ENCODE results near the gene KLF8. TPM values are rescaled to one million over a fixed set of nuclear protein-coding genes. Genes with fewer than 3 reads are reported as not detected.

The KLF8 gene
- total RNA-seq, 1 experiment from 2014 or later: 1.2 TPM

DNA sequence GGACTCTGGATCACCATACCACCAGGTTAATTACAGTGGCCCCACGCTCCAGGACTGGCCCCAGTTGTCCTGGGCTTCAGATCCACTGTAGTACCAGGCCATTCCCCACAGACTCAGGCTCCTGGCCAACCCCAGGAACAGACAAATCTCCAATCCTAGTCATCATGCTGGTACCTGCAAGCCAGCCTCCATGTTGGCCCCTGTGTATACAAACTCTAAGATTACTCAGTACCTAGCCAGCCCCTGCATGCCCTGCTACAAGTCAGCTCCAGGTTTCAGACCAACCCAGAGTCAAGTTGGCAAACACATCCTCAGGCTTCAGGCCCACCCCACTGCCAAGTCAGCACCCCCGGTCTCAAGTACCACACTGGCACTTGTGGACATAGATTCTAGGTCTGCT, 85.9 kb downstream of the KLF8 start:
- Histone ChIP-seq H3K4me3 (replicated peaks in 1 of 2; ENCODE audit: low read depth in 1 of 2, low read length in 2 of 2) (no peak overlapping the region), H3K4me1 (ENCODE audit: control insufficient read depth in 1 of 2, insufficient read depth in 2 of 2, low read length in 2 of 2) (no peaks in the 10 kb centered on the region), H3K9me3 (ENCODE audit: control insufficient read depth in 1 of 2, insufficient read depth in 1 of 2, low read depth in 1 of 2, low read length in 2 of 2) (no peaks in the 10 kb centered on the region), H3K9me2 (ENCODE audit: insufficient read depth) (no peaks in the 10 kb centered on the region), H3K27ac (ENCODE audit: low read depth, low read length) (no peak overlapping the region), H4K20me1 (ENCODE audit: insufficient read depth) (no peaks in the 10 kb centered on the region), H3K9ac (ENCODE audit: low read length) (no peak overlapping the region), H2AFZ (ENCODE audit: low read depth, low read length, poor library complexity, severe bottlenecking) (no peak overlapping the region), H3K27me3 (ENCODE audit: insufficient read depth, low read length) (no peaks in the 10 kb centered on the region), H3K4me2 (ENCODE audit: low read length) (no peak overlapping the region), H3K36me3 (ENCODE audit: control insufficient read depth in 1 of 2, insufficient read depth in 2 of 2, low read length in 2 of 2) (no peaks in the 10 kb centered on the region), H3K79me2 (ENCODE audit: insufficient read depth, low read length) (no peaks in the 10 kb centered on the region)
- ChIA-PET POLR2A (no interaction called here), CTCF (no interaction called here), RAD21 (ENCODE audit: low non-redundant PET in 1 of 2, low total read pairs in 2 of 2, uncharacterized antibody in 2 of 2, unreplicated experiment in 2 of 2) (no interaction called here)
- ATAC-seq (no peak), DNase-seq (ENCODE audit: low read depth, low spot score) (no peak)
- TF ChIP-seq CBX3 (IDR thresholded peaks at IDR 0.05; ENCODE audit: low read depth): no peak
- TF ChIP-seq, protein P1, sequence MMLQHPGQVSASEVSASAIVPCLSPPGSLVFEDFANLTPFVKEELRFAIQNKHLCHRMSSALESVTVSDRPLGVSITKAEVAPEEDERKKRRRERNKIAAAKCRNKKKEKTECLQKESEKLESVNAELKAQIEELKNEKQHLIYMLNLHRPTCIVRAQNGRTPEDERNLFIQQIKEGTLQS (IDR thresholded peaks at IDR 0.05): no peak
- no peak for TF ChIP-seq TCF7L2 (IDR thresholded peaks at IDR 0.05; ENCODE audit: borderline replicate concordance, extremely low read depth, insufficient read depth, insufficient read length)
- no TSS peak for BruUV-seq (replicated peaks)
- intact Hi-C loops (cut with micrococcal nuclease): no loop called here

DNA sequence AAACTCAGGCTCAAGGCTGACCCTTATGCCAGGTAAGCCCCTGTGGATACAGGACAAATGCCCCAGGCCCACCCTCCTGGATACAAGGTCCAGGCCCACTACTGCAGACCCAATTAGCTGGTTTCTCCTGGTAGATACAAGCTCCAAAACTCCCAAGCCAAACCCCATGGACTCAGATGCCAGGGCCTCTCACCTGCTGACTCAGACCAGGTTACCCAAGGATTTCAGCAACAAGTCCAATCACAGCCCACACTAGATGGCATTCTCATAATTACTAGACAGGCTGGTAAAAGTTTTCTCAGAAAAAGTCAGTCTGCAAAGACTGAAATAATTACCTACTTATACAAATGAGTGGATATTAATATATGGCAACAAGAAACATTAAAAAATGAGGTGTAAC, 87.0 kb downstream of the KLF8 start:
- Histone ChIP-seq H3K4me2 (ENCODE audit: low read length) (no peak overlapping the region), H3K4me3 (replicated peaks in 1 of 2; ENCODE audit: low read depth in 1 of 2, low read length in 2 of 2) (no peak overlapping the region), H4K20me1 (ENCODE audit: insufficient read depth) (no peaks in the 10 kb centered on the region), H3K4me1 (ENCODE audit: control insufficient read depth in 1 of 2, insufficient read depth in 2 of 2, low read length in 2 of 2) (no peaks in the 10 kb centered on the region), H3K79me2 (ENCODE audit: insufficient read depth, low read length) (no peaks in the 10 kb centered on the region), H3K27me3 (ENCODE audit: insufficient read depth, low read length) (no peaks in the 10 kb centered on the region), H3K9me2 (ENCODE audit: insufficient read depth) (no peaks in the 10 kb centered on the region), H2AFZ (ENCODE audit: low read depth, low read length, poor library complexity, severe bottlenecking) (no peak overlapping the region), H3K36me3 (ENCODE audit: control insufficient read depth in 1 of 2, insufficient read depth in 2 of 2, low read length in 2 of 2) (no peaks in the 10 kb centered on the region), H3K9ac (ENCODE audit: low read length) (no peak overlapping the region), H3K9me3 (ENCODE audit: control insufficient read depth in 1 of 2, insufficient read depth in 1 of 2, low read depth in 1 of 2, low read length in 2 of 2) (no peaks in the 10 kb centered on the region), H3K27ac (ENCODE audit: low read depth, low read length) (no peak overlapping the region)
- BruUV-seq (replicated peaks): no TSS peak
- DNase-seq (ENCODE audit: low read depth, low spot score) (no peak), ATAC-seq (no peak)
- intact Hi-C loops (cut with micrococcal nuclease): no loop called here
- ChIA-PET CTCF (no interaction called here), RAD21 (ENCODE audit: low non-redundant PET in 1 of 2, low total read pairs in 2 of 2, uncharacterized antibody in 2 of 2, unreplicated experiment in 2 of 2) (no interaction called here), POLR2A (no interaction called here)
- TF ChIP-seq TCF7L2 (IDR thresholded peaks at IDR 0.05; ENCODE audit: borderline replicate concordance, extremely low read depth, insufficient read depth, insufficient read length): no peak
- TF ChIP-seq, protein P2, sequence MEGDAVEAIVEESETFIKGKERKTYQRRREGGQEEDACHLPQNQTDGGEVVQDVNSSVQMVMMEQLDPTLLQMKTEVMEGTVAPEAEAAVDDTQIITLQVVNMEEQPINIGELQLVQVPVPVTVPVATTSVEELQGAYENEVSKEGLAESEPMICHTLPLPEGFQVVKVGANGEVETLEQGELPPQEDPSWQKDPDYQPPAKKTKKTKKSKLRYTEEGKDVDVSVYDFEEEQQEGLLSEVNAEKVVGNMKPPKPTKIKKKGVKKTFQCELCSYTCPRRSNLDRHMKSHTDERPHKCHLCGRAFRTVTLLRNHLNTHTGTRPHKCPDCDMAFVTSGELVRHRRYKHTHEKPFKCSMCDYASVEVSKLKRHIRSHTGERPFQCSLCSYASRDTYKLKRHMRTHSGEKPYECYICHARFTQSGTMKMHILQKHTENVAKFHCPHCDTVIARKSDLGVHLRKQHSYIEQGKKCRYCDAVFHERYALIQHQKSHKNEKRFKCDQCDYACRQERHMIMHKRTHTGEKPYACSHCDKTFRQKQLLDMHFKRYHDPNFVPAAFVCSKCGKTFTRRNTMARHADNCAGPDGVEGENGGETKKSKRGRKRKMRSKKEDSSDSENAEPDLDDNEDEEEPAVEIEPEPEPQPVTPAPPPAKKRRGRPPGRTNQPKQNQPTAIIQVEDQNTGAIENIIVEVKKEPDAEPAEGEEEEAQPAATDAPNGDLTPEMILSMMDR (IDR thresholded peaks at IDR 0.05 in 2 of 3, conservative IDR thresholded peaks at IDR 0.05 in 1 of 3; ENCODE audit: borderline replicate concordance in 1 of 3, insufficient read depth in 1 of 3, low read depth in 2 of 3, low read length in 2 of 3): no peak
- no peak for TF ChIP-seq EZH2 (IDR thresholded peaks at IDR 0.05)
- TF ChIP-seq FOSL1 (IDR thresholded peaks at IDR 0.05; ENCODE audit: low read depth): no peak
- TF ChIP-seq POLR2A (IDR thresholded peaks at IDR 0.05; ENCODE audit: borderline replicate concordance, extremely low read depth, insufficient read depth, insufficient read length): no peak
- TF ChIP-seq YY1 (IDR thresholded peaks at IDR 0.05; ENCODE audit: extremely low read depth, insufficient replicate concordance, low read depth, low read length): no peak
- TF ChIP-seq, protein P3, sequence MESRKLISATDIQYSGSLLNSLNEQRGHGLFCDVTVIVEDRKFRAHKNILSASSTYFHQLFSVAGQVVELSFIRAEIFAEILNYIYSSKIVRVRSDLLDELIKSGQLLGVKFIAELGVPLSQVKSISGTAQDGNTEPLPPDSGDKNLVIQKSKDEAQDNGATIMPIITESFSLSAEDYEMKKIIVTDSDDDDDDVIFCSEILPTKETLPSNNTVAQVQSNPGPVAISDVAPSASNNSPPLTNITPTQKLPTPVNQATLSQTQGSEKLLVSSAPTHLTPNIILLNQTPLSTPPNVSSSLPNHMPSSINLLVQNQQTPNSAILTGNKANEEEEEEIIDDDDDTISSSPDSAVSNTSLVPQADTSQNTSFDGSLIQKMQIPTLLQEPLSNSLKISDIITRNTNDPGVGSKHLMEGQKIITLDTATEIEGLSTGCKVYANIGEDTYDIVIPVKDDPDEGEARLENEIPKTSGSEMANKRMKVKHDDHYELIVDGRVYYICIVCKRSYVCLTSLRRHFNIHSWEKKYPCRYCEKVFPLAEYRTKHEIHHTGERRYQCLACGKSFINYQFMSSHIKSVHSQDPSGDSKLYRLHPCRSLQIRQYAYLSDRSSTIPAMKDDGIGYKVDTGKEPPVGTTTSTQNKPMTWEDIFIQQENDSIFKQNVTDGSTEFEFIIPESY (IDR thresholded peaks at IDR 0.05; ENCODE audit: extremely low read depth, insufficient replicate concordance, low read length): no peak
- TF ChIP-seq SP1 (IDR thresholded peaks at IDR 0.05; ENCODE audit: low read depth): no peak

Measured in HCT116 (cell line).